Caco-2 (cell line): ENCODE results near the gene SLC44A4. TPM values are rescaled to one million over a fixed set of nuclear protein-coding genes. Genes with fewer than 3 reads are reported as not detected.
"Not testable (repeated sequence)": the region's sequence is repeated elsewhere in the genome, so short reads cannot be mapped to it uniquely, and the experiment has no call there.

Source experiments
- BruUV-seq: library from RNA; stranded (reverse); fragments of 400-500 nt; replicated peaks from 2 replicates; lab custom pipeline; 2021; lab: Mats Ljungman, UMichigan
- CTCF ChIA-PET: fragments of 300-600 bp; sonication (Branson Sonifier 250); formaldehyde crosslinking; loops from one replicate; lab custom pipeline; 2022; ENCODE audit warnings: antibody characterized with exemption; lab: Charles Lee
- POLR2A ChIA-PET: fragments of 300-600 bp; sonication (Branson Sonifier 250); formaldehyde crosslinking; loops from one replicate; lab custom pipeline; 2022; ENCODE audit warnings: antibody characterized with exemption; lab: Charles Lee
- DNase-seq, 2 experiments: peaks; one replicate each; pipeline versions ENCODE4 v3.0.0 to v3.0.0-alpha.2; 2020 to 2022
- H3K27me3 ChIP-seq: replicated peaks from 2 replicates; pipeline ENCODE4 v1.6.0; 2011; ENCODE audit warnings: low read length; ENCODE audit not compliant: control insufficient read depth, insufficient read depth
- H3K36me3 ChIP-seq: 2 replicates; pipeline ENCODE4 v1.5.1; 2011; ENCODE audit warnings: low read length; ENCODE audit not compliant: control insufficient read depth, insufficient read depth
- H3K4me1 ChIP-seq: fragments of 250-450 bp; sonication (Bioruptor Pico); 2 replicates; pipeline ENCODE4 v1.5.1; 2020; ENCODE audit warnings: mild to moderate bottlenecking
- H3K4me3 ChIP-seq: 2 replicates; pipeline ENCODE4 v1.5.1; 2011; ENCODE audit warnings: low read depth, mild to moderate bottlenecking, control low read depth, low read length
- H3K9me3 ChIP-seq: fragments of 250-450 bp; sonication (Bioruptor Pico); 2 replicates; pipeline ENCODE4 v1.5.1; 2020; ENCODE audit warnings: mild to moderate bottlenecking, moderate library complexity
- H3K27ac Mint-ChIP-seq: one replicate; pipeline ENCODE4 v1.8.0; 2022; ENCODE audit warnings: mixed read lengths; ENCODE audit not compliant: unreplicated experiment
- H3K27me3 Mint-ChIP-seq: one replicate; pipeline ENCODE4 v1.8.0; 2022; ENCODE audit warnings: mixed read lengths; ENCODE audit not compliant: insufficient read depth, unreplicated experiment
- H3K36me3 Mint-ChIP-seq: one replicate; pipeline ENCODE4 v1.8.0; 2022; ENCODE audit warnings: mild to moderate bottlenecking, mixed read lengths; ENCODE audit not compliant: insufficient read depth, unreplicated experiment
- H3K4me1 Mint-ChIP-seq: one replicate; pipeline ENCODE4 v1.8.0; 2022; ENCODE audit warnings: low read depth, mixed read lengths; ENCODE audit not compliant: unreplicated experiment
- H3K4me3 Mint-ChIP-seq: one replicate; pipeline ENCODE4 v1.8.0; 2022; ENCODE audit warnings: mild to moderate bottlenecking, moderate library complexity, mixed read lengths; ENCODE audit not compliant: unreplicated experiment
- H3K9me3 Mint-ChIP-seq: one replicate; pipeline ENCODE4 v1.8.0; 2022; ENCODE audit warnings: mixed read lengths; ENCODE audit not compliant: unreplicated experiment
- intact Hi-C: fragments of 100-400 bp; cut with micrococcal nuclease; formaldehyde crosslinking; loops from one replicate; pipeline ENCODE4 v1.10.0; 2022; ENCODE audit not compliant: unreplicated experiment
- total RNA-seq: library from RNA; stranded (reverse); gene quantifications from 2 replicates; pipeline ENCODE4 v1.2.3, GENCODE V29; 2022
- TF ChIP-seq, protein P1 (sequence below), 2 experiments: fragments of 200-600 bp in 1 of 2; IDR thresholded peaks; 1 replicate in 1 of 2; 2 replicates in 1 of 2; pipeline versions ENCODE4 v1.5.1 to v1.8.0; 2011 to 2022; ENCODE audit warnings: antibody characterized with exemption in 1 of 2, control low read depth in 1 of 2, inconsistent platforms in 1 of 2, low read depth in 1 of 2, low read length in 1 of 2, mild to moderate bottlenecking in 1 of 2, moderate library complexity in 1 of 2; ENCODE audit not compliant: insufficient read depth in 1 of 2, severe bottlenecking in 1 of 2, unreplicated experiment in 1 of 2

Gene SLC44A4
- total RNA-seq, 1 experiment from 2014 or later = 0.57 TPM

DNA sequence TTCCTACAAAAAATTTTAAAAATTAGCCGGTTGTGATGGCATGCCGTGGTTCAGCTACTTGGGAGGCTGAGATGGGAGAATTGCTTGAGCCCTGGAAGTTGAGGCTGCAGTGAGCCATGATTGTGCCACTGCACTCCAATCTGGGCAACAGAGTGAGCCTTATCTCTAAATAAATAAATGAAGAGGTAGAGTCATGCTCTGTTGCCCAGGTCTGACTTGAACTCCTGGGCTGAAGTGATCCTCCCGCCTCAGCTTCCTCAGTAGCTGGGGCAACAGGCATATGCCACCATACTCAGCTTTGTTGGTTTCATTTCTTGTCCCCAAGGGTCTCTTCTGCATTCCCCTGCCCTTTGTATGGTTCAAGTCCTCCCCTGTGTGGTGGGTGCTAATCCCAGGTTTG lies 34.3 kb downstream of the SLC44A4 start:
- CTCF ChIA-PET = no interaction called here
- intact Hi-C loops = no loop called here
- no peaks in the 10 kb centered on the region for H3K27me3 ChIP-seq

DNA sequence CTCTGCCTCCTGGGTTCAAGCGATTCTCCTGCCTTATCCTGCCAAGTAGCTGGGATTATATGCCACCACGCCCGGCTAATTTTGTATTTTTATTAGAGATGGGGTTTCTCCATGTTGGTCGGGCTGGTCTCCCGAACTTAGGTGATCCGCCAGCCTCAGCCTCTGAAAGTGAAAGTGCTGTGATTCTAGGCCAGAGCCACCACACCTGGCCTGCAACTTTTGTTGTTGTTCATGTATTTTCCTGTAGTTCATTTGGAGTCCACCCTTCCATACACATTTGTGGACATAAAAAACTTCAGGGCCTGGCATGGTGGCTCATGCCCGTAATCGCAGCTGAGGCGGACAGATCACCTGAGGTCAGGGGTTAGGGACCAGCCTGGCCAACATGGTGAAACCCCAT lies 36.7 kb downstream of the SLC44A4 start:
- CTCF ChIA-PET = no interaction called here
- no peaks in the 10 kb centered on the region for H3K27me3 Mint-ChIP-seq
- Histone ChIP-seq H3K27me3 (no peaks in the 10 kb centered on the region), H3K9me3 (no peaks in the 10 kb centered on the region), H3K4me1 (peaks cover 26% of the 10 kb centered on the region), H3K4me3 (no peak overlapping the region), H3K36me3 (peaks cover 7% of the 10 kb centered on the region)
- no peak for DNase-seq
- TF ChIP-seq, protein P1, sequence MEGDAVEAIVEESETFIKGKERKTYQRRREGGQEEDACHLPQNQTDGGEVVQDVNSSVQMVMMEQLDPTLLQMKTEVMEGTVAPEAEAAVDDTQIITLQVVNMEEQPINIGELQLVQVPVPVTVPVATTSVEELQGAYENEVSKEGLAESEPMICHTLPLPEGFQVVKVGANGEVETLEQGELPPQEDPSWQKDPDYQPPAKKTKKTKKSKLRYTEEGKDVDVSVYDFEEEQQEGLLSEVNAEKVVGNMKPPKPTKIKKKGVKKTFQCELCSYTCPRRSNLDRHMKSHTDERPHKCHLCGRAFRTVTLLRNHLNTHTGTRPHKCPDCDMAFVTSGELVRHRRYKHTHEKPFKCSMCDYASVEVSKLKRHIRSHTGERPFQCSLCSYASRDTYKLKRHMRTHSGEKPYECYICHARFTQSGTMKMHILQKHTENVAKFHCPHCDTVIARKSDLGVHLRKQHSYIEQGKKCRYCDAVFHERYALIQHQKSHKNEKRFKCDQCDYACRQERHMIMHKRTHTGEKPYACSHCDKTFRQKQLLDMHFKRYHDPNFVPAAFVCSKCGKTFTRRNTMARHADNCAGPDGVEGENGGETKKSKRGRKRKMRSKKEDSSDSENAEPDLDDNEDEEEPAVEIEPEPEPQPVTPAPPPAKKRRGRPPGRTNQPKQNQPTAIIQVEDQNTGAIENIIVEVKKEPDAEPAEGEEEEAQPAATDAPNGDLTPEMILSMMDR (IDR thresholded peaks at IDR 0.05; ENCODE audit: insufficient read depth in 1 of 2, low read depth in 1 of 2, low read length in 1 of 2, severe bottlenecking in 1 of 2, unreplicated experiment in 1 of 2) = no peak
- no peak overlapping the region for H3K4me3 Mint-ChIP-seq
- intact Hi-C loops = no loop called here
- no TSS peak for BruUV-seq
- POLR2A ChIA-PET = no interaction called here
- no peaks in the 10 kb centered on the region for H3K9me3 Mint-ChIP-seq
- peaks cover 21% of the 10 kb centered on the region for H3K4me1 Mint-ChIP-seq
- peaks cover 74% of the 10 kb centered on the region for H3K36me3 Mint-ChIP-seq
- no peak overlapping the region for H3K27ac Mint-ChIP-seq

More for the DNA sequence above, 34.3 kb downstream of the SLC44A4 start:
- no peak overlapping the region for H3K4me3 ChIP-seq
- POLR2A ChIA-PET = interaction anchor here (1.4 kb wide), 1 partner anchor 17 kb away, joined by 3 read pairs; the partner anchor contains the start of gene HSPA1B
- BruUV-seq = no TSS peak
- H3K9me3 ChIP-seq = no peaks in the 10 kb centered on the region
- Mint-ChIP-seq H3K27ac (no peak overlapping the region), H3K4me3 (no peak overlapping the region), H3K27me3 (no peaks in the 10 kb centered on the region), H3K9me3 (no peaks in the 10 kb centered on the region), H3K36me3 (peaks cover 50% of the 10 kb centered on the region), H3K4me1 (peaks cover 16% of the 10 kb centered on the region)
- H3K4me1 ChIP-seq = peaks cover 31% of the 10 kb centered on the region
- no peaks in the 10 kb centered on the region for H3K36me3 ChIP-seq
- DNase-seq = no peak
- TF ChIP-seq, protein P1 (IDR thresholded peaks at IDR 0.05; ENCODE audit: insufficient read depth in 1 of 2, low read depth in 1 of 2, low read length in 1 of 2, severe bottlenecking in 1 of 2, unreplicated experiment in 1 of 2) = no peak

DNA sequence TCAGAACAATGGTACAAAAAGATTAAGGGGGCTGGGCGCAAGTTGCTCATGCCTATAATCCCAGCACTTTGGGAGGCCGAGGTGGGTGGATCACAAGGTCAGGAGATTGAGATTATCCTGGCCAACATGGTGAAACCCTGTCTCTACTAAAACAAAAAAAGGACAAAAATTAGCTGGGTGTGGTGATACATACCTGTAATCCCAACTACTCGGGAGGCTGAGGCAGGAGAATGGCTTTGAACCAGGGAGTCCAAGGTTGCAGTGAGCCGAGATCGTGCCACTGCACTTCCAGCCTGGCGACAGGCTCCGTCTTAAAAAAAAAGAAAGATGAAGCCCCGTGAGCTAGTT lies 39.0 kb downstream of the SLC44A4 start:
- H3K4me1 ChIP-seq = peaks cover 13% of the 10 kb centered on the region
- BruUV-seq, H3K4me3 Mint-ChIP-seq, CTCF ChIA-PET, H3K27me3 ChIP-seq, DNase-seq, H3K27me3 Mint-ChIP-seq, H3K9me3 Mint-ChIP-seq, H3K36me3 ChIP-seq, H3K27ac Mint-ChIP-seq, H3K9me3 ChIP-seq, intact Hi-C loops, H3K4me3 ChIP-seq: not testable (repeated sequence)
- H3K36me3 Mint-ChIP-seq = peaks cover 88% of the 10 kb centered on the region
- peaks cover 12% of the 10 kb centered on the region for H3K4me1 Mint-ChIP-seq
- POLR2A ChIA-PET = interaction anchor here (0.6 to 1.0 kb wide), 4 partner anchors 12 to 99 kb away, joined by 3 to 7 read pairs (median 3); partner anchors contain the start of gene HSPA1B
